ACHN (cell line): ENCODE data around the gene CDC42BPG.
A peak's percentile ranks its signal among the peaks of the same experiment; 100 is the strongest.
"Not testable (repeated sequence)": the region's sequence is repeated elsewhere in the genome, so short reads cannot be mapped to it uniquely, and the experiment has no call there.

ENCODE experiments used
- DNase-seq: peaks from one replicate; pipeline ENCODE4 v3.0.0-alpha.2; 2015
- in situ Hi-C: cut with HindIII; loops from 2 replicates; pipeline ENCODE4 v1.10.0; 2017; ENCODE audit warnings: low sequenced_read_pairs, low pct_ligation_motif_present, low pct_unique_long_range_greater_than_20kb

Gene CDC42BPG

GRCh38 chr11:64826578-64827450 lies 17.6 kb downstream of the CDC42BPG start:
- no peak for DNase-seq
- in situ Hi-C loops, result no loop called here

DNA sequence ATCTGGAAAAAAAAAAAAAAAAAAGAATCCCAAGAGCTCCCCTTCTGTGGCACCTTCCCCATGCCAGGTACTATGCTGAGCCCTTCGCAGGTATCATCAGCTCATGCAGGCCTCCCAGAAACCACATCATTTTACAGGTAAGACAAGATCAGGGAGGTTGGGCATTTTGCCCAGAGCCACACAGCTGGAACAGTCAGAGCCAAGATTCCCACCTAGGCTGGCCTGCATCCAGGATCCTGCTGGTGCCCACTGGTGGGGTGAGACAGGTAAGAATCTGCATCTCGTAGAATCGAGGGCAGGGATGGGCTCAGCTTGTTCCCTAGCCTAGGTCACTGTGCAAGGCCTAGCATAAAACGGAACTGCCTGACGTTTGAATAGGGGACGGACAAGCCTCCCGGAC lies 18.4 kb downstream of the CDC42BPG start:
- in situ Hi-C loops, result no loop called here

DNA sequence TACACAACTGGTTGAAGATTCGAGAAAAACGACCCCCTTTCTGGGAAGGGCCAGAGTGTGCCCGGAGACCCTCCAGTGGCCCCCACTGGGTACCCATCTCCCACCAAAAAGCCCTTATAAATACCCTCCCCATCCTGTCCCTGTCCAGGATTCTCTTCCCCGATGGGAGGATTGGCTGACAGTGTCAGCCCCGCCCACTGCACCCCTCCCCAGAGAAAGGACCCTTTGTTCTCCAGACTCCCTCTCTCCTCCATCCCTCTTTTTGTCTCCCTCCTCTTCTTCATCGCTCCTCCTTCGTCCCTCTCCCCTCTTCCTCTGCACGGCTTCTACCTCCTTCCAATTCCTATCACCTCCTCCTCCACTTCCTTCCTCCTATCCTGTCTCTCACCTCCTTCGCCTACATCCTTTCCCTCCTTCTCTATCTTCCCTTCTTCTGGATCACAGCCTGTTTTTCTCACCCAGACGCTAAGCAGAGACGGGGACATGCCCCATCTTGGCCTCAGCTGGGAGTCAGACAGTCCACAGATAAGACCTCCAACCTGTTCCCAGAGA lies 20.8 kb downstream of the CDC42BPG start:
- DNase-seq, result no peak
- in situ Hi-C loops, result no loop called here

More for the DNA sequence above, 18.4 kb downstream of the CDC42BPG start:
- no peak for DNase-seq

DNA sequence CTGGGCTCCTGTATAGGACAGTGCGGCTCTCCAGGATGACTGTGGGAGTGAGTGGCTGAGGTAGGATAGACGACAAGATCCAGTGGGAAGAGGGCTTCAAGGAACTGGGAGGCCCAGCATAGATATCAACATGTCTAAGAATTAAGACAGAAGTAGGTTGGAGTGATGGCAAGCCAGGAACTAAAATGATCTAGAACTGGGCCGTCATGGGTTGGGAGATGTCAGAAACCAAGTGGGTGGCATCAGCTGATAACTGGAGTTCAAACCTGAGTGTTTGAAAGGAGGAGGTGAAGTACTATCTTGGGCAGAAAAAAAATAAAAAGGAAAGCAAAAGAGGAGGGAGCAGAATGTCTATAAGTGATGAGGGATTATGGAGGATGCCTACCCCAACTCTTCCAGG lies 27.0 kb downstream of the CDC42BPG start:
- in situ Hi-C loops, result no loop called here
- no peak for DNase-seq

DNA sequence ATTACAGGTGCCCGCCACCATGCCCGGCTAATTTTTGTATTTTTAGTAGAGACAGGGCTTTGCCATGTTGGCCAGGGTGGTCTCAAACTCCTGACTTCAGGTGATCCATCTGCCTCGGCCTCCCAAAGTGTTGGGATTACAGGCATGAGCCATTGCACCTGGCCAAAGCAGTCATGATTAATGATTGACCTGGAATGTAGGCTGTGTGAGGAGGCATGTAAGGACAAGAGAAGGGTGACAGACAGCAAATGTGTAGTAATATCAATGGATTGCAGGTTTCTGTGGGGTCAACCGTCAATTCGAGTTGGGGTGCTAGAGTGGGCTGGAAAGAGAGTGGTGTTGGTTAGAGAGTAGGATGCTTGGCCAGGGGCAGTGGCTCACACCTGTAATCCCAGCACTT lies 29.0 kb downstream of the CDC42BPG start:
- DNase-seq, in situ Hi-C loops: not testable (repeated sequence)

GRCh38 chr11:64814712-64815187 lies 29.7 kb downstream of the CDC42BPG start:
- in situ Hi-C loops, result no loop called here
- DNase-seq, result no peak

GRCh38 chr11:64813826-64814225 lies 30.6 kb downstream of the CDC42BPG start:
- no peak for DNase-seq
- in situ Hi-C loops, result no loop called here

GRCh38 chr11:64810891-64811272 lies 33.6 kb downstream of the CDC42BPG start:
- in situ Hi-C loops, result no loop called here
- DNase-seq, result no peak

- in situ Hi-C loops, result no loop called here
- peak; percentile 93 for DNase-seq
Measured at GRCh38 chr11:64810271-64810890, 34.1 kb downstream of the CDC42BPG start, which contains the start of gene MEN1. MEN1 (minus strand) TSS chr11:64810551; CDS start chr11:64810109, 442 bp downstream.

DNA sequence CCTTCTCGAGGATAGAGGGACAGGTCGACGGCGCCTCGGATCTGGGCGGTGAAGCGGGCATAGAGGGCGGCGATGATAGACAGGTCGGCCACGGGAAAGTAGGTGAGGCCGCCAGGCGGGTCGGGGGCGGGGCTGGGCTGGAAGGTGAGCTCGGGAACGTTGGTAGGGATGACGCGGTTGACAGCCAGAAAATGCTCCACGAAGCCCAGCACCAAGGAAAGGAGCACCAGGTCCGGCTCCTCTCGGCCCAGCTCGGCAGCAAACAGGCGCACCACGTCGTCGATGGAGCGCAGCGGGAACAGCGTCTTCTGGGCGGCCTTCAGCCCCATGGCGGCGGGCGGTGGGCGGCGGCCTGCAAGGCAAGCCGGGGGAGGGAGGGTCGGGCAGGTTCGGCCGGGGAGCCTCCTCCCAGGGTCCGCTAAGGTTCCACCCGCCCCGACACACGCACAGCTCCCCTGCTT lies 34.6 kb downstream of the CDC42BPG start:
- in situ Hi-C loops, result no loop called here
- peak; percentile 5 for DNase-seq

DNA sequence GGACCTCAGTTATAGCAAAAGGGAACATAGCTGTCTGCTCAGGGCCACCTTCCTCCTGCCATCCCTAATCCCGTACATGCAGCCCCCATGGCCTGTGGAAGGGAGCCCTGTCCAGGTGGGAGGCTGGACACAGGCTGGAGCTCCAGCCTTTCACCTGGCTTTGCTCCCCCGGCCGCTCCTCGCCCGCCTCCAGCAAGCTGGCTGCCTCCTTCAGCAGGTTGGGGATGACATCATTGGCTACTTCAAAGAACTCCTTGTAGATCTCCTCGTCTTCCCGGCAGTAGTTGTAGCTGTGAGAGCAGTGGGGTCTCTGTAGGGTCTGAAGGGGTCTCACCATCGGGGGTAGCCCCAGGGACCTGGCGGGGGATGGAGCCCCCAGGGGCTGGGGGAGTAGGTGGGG lies 39.0 kb downstream of the CDC42BPG start:
- in situ Hi-C loops, result no loop called here
- DNase-seq, result no peak

- no peak for DNase-seq
- in situ Hi-C loops, result no loop called here
Measured at GRCh38 chr11:64804346-64805210, 39.9 kb downstream of the CDC42BPG start.

DNA sequence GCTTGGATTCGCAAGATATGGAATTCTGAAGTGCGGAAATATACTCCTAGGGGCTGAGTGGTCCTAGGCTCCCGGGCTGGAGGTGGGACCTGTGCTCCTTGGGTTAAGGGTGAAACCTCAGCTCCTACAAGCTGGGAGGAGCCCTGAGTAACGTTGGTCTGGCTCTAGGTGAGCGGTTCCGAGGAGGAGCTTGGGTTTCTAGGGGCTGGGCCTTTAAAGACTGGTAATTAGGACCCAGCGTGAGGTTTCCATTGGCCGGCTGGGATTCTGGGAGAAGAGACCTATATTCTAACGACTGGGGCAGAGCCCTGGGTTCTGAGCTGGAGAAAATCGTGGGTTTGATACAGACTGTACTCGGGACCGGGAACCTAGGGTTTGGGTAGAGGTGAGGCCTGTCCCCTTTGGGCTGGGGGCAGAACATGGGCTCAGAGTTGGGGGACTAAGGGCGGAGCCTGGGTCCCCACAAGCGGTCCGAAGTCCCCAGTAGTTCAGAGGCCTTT lies 40.6 kb downstream of the CDC42BPG start:
- DNase-seq, result no peak
- in situ Hi-C loops, result no loop called here

GRCh38 chr11:64803158-64803845 lies 41.2 kb downstream of the CDC42BPG start, which contains the start of gene MAP4K2:
MAP4K2 (minus strand) TSS chr11:64803214; CDS start chr11:64803149, 65 bp downstream.
- peak; percentile 83 for DNase-seq
- in situ Hi-C loops, result no loop called here

DNA sequence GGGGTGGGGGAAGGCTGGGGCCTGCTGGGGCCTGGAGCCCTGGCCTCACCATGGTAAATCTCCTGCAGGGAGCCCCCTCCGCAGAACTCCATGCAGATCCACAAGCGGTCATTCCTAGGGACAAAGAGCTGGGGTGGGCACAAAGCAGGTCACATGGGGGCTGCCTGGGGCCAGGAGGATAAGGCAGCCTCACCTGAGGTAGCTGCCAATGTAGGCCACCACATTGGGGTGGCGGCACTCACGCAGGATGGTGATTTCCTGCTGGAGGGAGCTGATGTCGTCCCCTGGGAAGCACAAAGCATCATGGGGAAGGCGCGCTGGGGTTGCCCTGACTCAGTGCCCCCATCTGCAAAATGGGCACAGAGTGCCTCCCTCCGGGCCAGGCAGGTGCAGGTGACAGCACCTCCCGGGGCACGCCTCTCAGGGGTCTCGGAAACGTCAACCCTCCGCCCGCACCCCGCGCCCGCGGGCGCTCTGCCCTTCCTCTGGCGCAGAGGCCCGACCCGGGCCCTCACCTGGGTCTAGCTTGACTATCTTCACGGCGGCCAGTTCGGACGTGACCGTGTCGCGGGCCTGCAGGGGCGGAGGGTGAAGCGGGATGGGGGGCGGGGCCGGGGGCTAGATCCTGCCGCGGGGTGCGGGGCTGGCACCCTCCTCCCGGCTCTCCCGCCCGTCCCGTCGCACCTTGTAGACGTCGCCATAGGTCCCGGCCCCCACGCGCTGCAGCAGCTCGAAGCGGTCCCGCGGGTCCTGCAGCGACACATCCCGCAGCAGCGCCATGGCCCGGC lies 41.9 kb downstream of the CDC42BPG start:
- no peak for DNase-seq
- in situ Hi-C loops, result no loop called here

- DNase-seq, result no peak
- in situ Hi-C loops, result no loop called here
Measured at GRCh38 chr11:64801561-64802369, 42.7 kb downstream of the CDC42BPG start.
